T47D (cell line): ENCODE data around the gene DNAJB1.
"Not testable (repeated sequence)": the region's sequence is repeated elsewhere in the genome, so short reads cannot be mapped to it uniquely, and the experiment has no call there.

ENCODE experiments used
- DNase-seq, 2 experiments: peaks; one replicate each; pipeline versions ENCODE4 v3.0.0 to v3.0.0-alpha.2; 2011 to 2012; ENCODE audit warnings: low read depth in 1 of 2, low spot score in 1 of 2
- JUND ChIP-seq: IDR thresholded peaks from 2 replicates; pipeline ENCODE4 v1.6.1; 2012; ENCODE audit warnings: low read depth
- in situ Hi-C: cut with HindIII; loops from 2 replicates; pipeline ENCODE4 v1.10.0; 2016; ENCODE audit warnings: low sequenced_read_pairs, low pct_unique_long_range_greater_than_20kb

DNAJB1 gene

GRCh38 chr19:14510311-14511228, 7.6 kb downstream of the DNAJB1 start:
- in situ Hi-C loops: no loop called here

GRCh38 chr19:14507704-14508542, 10.3 kb downstream of the DNAJB1 start:
- no peak for TF ChIP-seq JUND
- in situ Hi-C loops: no loop called here
- DNase-seq: peak in 1 of 2 experiments; percentile 46

More at GRCh38 chr19:14510311-14511228, 7.6 kb downstream of the DNAJB1 start:
- no peak for DNase-seq
- TF ChIP-seq JUND: no peak

- TF ChIP-seq JUND: no peak
- DNase-seq: peak in 1 of 2 experiments; percentile 89
- in situ Hi-C loops: no loop called here
Observed at GRCh38 chr19:14505488-14506239, 12.5 kb downstream of the DNAJB1 start.

GRCh38 chr19:14504575-14504974, 13.6 kb downstream of the DNAJB1 start:
- DNase-seq, in situ Hi-C loops: not testable (repeated sequence)

GRCh38 chr19:14503285-14503684, 14.9 kb downstream of the DNAJB1 start:
- in situ Hi-C loops: no loop called here
- TF ChIP-seq JUND: no peak
- no peak for DNase-seq

GRCh38 chr19:14502334-14503092, 15.7 kb downstream of the DNAJB1 start:
- in situ Hi-C loops: no loop called here
- no peak for TF ChIP-seq JUND
- peak in 1 of 2 experiments; percentile 82 for DNase-seq

- TF ChIP-seq JUND: no peak
- in situ Hi-C loops: no loop called here
- peak in 1 of 2 experiments; percentile 52 for DNase-seq
Observed at GRCh38 chr19:14497228-14497921, 20.8 kb downstream of the DNAJB1 start.

- TF ChIP-seq JUND: no peak
- DNase-seq: no peak
- in situ Hi-C loops: no loop called here
Observed at GRCh38 chr19:14496834-14497227, 21.4 kb downstream of the DNAJB1 start.

GRCh38 chr19:14496029-14496833, 22.0 kb downstream of the DNAJB1 start, which contains the start of gene GIPC1:
Gene GIPC1, minus strand, starts transcription at chr19:14496127. Its CDS starts 13,151 bp downstream, at chr19:14482976.
- in situ Hi-C loops: no loop called here

GRCh38 chr19:14495672-14496028, 22.5 kb downstream of the DNAJB1 start:
- in situ Hi-C loops: no loop called here
- TF ChIP-seq JUND: no peak
- no peak for DNase-seq

More at GRCh38 chr19:14496029-14496833, 22.0 kb downstream of the DNAJB1 start, which contains the start of gene GIPC1:
- no peak for TF ChIP-seq JUND
- peak; percentile 98 for DNase-seq
